ENCODE results near the gene SLC22A5. TPM values are rescaled to one million over a fixed set of nuclear protein-coding genes. Genes with fewer than 3 reads are reported as not detected.

Gene SLC22A5
- total RNA-seq, 2 experiments from 2014 or later: 0.36 to 0.88 TPM

DNA sequence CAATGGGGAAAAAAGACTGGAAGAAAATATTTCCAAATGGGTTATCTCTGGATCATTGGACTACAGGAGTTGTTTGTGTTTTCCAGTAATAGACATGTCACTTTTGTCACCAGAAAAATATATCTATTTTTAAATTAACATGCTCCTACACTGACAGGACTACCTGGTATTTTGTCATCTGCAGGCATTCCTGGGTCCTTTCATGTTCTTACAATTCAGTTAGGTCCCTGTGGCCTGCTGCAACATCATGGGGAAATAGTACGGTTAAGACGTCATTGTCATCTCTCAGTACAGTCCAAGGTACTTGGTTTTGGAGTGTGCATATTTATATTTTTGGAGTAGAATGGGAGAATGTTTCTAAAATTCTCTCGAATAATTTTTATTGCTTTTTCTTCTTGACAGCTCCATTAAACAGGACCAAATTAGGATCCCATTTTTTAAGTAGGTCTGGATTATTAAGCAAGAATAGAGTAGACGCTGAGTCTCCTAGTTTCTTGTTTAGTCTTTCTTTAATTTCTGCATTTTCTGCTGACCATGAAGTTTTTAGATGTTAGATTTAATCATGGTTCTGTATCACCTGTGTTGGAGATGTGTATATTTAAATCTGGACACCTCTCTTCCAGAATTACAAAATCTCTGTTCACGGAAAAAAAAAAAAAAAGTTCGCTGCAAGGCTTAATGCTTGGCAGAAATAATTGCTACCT, 46.9 kb downstream of the SLC22A5 start:
- no peak for TF ChIP-seq EZH2phosphoT487 (IDR thresholded peaks at IDR 0.05; ENCODE audit: borderline replicate concordance, low read depth, low read length)
- no peak for TF ChIP-seq CTCF (conservative IDR thresholded peaks at IDR 0.05; ENCODE audit: low read length)
- DNase-seq (ENCODE audit: low spot score): no peak
- Histone ChIP-seq H3K4me1 (ENCODE audit: insufficient read depth, low read length, poor library complexity, severe bottlenecking) (peaks cover 84% of the 10 kb centered on the region), H3K79me2 (ENCODE audit: insufficient read depth, low read depth, low read length) (peaks cover 11% of the 10 kb centered on the region; the same call in 1 of the 2 replicates), H3K27ac (ENCODE audit: low read depth, low read length, poor library complexity, severe bottlenecking) (no peak overlapping the region), H3K36me3 (ENCODE audit: insufficient read depth, low read length) (no peaks in the 10 kb centered on the region), H3K9me2 (ENCODE audit: insufficient read depth, low read length) (no peaks in the 10 kb centered on the region), H3K4me3 (ENCODE audit: low read depth, low read length, poor library complexity, severe bottlenecking) (no peak overlapping the region), H3K9me3 (ENCODE audit: low read length) (peaks cover 9% of the 10 kb centered on the region; the same call in 1 of the 2 replicates), H2AFZ (ENCODE audit: low read length) (no peak overlapping the region), H3K4me2 (ENCODE audit: low read length) (no peak overlapping the region), H4K20me1 (ENCODE audit: insufficient read depth, low read length) (no peaks in the 10 kb centered on the region)
- POLR2A ChIA-PET: interaction anchor here (0.7 to 1.6 kb wide), 4 partner anchors 11 to 86 kb away, joined by 3 to 4 read pairs (median 3); no protein-coding TSS in a partner anchor
- CTCF ChIA-PET (ENCODE audit: unreplicated experiment): no interaction called here
- intact Hi-C loops (cut with micrococcal nuclease; ENCODE audit: unreplicated experiment): no loop called here
- no TSS peak for BruUV-seq (replicated peaks)

GRCh38 chr5:132417010-132417439, 47.5 kb downstream of the SLC22A5 start:
- peaks cover 84% of the 10 kb centered on the region for H3K4me1 ChIP-seq (ENCODE audit: insufficient read depth, low read length, poor library complexity, severe bottlenecking)
- no peak overlapping the region for H3K4me3 ChIP-seq (ENCODE audit: low read depth, low read length, poor library complexity, severe bottlenecking)
- no peak overlapping the region for H3K27ac ChIP-seq (ENCODE audit: low read depth, low read length, poor library complexity, severe bottlenecking)
- H4K20me1 ChIP-seq (ENCODE audit: insufficient read depth, low read length): no peaks in the 10 kb centered on the region
- peaks cover 9% of the 10 kb centered on the region; the same call in 1 of the 2 replicates for H3K9me3 ChIP-seq (ENCODE audit: low read length)
- no peak for DNase-seq (ENCODE audit: low spot score)
- no peaks in the 10 kb centered on the region for H3K36me3 ChIP-seq (ENCODE audit: insufficient read depth, low read length)
- no peak overlapping the region for H3K4me2 ChIP-seq (ENCODE audit: low read length)
- CTCF ChIA-PET (ENCODE audit: unreplicated experiment): no interaction called here
- BruUV-seq (replicated peaks): no TSS peak
- H2AFZ ChIP-seq (ENCODE audit: low read length): no peak overlapping the region
- intact Hi-C loops (cut with micrococcal nuclease; ENCODE audit: unreplicated experiment): no loop called here
- TF ChIP-seq CTCF (conservative IDR thresholded peaks at IDR 0.05; ENCODE audit: low read length) (no peak), EZH2phosphoT487 (IDR thresholded peaks at IDR 0.05; ENCODE audit: borderline replicate concordance, low read depth, low read length) (no peak)
- no peaks in the 10 kb centered on the region for H3K9me2 ChIP-seq (ENCODE audit: insufficient read depth, low read length)
- POLR2A ChIA-PET: interaction anchor here (0.6 to 1.5 kb wide), 3 partner anchors 11 to 85 kb away, joined by 3 to 4 read pairs (median 3); no protein-coding TSS in a partner anchor
- peaks cover 11% of the 10 kb centered on the region; the same call in 1 of the 2 replicates for H3K79me2 ChIP-seq (ENCODE audit: insufficient read depth, low read depth, low read length)

- Histone ChIP-seq H3K4me3 (ENCODE audit: low read depth, low read length, poor library complexity, severe bottlenecking) (no peak overlapping the region), H3K9me3 (ENCODE audit: low read length) (peaks cover 9% of the 10 kb centered on the region; the same call in 1 of the 2 replicates), H3K36me3 (ENCODE audit: insufficient read depth, low read length) (no peaks in the 10 kb centered on the region), H2AFZ (ENCODE audit: low read length) (no peak overlapping the region), H3K4me2 (ENCODE audit: low read length) (no peak overlapping the region), H3K79me2 (ENCODE audit: insufficient read depth, low read depth, low read length) (peaks cover 11% of the 10 kb centered on the region; the same call in 1 of the 2 replicates), H3K4me1 (ENCODE audit: insufficient read depth, low read length, poor library complexity, severe bottlenecking) (peaks cover 84% of the 10 kb centered on the region), H3K27ac (ENCODE audit: low read depth, low read length, poor library complexity, severe bottlenecking) (no peak overlapping the region), H4K20me1 (ENCODE audit: insufficient read depth, low read length) (no peaks in the 10 kb centered on the region), H3K9me2 (ENCODE audit: insufficient read depth, low read length) (no peaks in the 10 kb centered on the region)
- ChIA-PET POLR2A (interaction anchor here (0.6 to 1.5 kb wide), 3 partner anchors 10 to 85 kb away, joined by 3 to 4 read pairs (median 3); no protein-coding TSS in a partner anchor), CTCF (ENCODE audit: unreplicated experiment) (no interaction called here)
- no peak for DNase-seq (ENCODE audit: low spot score)
- no TSS peak for BruUV-seq (replicated peaks)
- no peak for TF ChIP-seq EZH2phosphoT487 (IDR thresholded peaks at IDR 0.05; ENCODE audit: borderline replicate concordance, low read depth, low read length)
- no peak for TF ChIP-seq CTCF (conservative IDR thresholded peaks at IDR 0.05; ENCODE audit: low read length)
- intact Hi-C loops (cut with micrococcal nuclease; ENCODE audit: unreplicated experiment): no loop called here
Observed at GRCh38 chr5:132417461-132417860, 48.0 kb downstream of the SLC22A5 start.

Measured in OCI-LY7 (cell line).